ENCODE results near the gene PLXNA4.

DNA sequence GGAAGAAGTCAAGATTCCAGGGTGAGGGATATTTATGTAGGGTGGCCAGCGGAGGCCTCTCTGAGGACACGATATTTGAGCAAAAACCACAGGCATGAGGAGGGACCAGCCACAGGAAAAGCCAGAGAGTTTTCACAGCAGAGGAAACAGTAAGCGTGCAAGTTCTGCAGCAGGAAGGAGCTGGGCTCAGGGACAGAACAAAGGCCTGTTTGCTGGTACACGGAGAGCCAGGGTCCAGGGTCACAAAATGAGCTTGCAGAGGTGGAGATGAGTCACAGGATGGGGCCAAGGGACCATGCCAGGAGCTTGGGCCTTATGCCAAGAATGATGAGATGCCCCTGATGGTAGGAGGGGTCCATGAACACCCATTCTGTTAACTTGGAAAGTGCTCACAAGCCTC is 283.5 kb downstream of the PLXNA4 start:
- TF ChIP-seq, protein P1, sequence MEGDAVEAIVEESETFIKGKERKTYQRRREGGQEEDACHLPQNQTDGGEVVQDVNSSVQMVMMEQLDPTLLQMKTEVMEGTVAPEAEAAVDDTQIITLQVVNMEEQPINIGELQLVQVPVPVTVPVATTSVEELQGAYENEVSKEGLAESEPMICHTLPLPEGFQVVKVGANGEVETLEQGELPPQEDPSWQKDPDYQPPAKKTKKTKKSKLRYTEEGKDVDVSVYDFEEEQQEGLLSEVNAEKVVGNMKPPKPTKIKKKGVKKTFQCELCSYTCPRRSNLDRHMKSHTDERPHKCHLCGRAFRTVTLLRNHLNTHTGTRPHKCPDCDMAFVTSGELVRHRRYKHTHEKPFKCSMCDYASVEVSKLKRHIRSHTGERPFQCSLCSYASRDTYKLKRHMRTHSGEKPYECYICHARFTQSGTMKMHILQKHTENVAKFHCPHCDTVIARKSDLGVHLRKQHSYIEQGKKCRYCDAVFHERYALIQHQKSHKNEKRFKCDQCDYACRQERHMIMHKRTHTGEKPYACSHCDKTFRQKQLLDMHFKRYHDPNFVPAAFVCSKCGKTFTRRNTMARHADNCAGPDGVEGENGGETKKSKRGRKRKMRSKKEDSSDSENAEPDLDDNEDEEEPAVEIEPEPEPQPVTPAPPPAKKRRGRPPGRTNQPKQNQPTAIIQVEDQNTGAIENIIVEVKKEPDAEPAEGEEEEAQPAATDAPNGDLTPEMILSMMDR (IDR thresholded peaks at IDR 0.05; ENCODE audit: insufficient read depth, low read length, poor library complexity, severe bottlenecking), result no peak
- TF ChIP-seq EZH2phosphoT487 (conservative IDR thresholded peaks at IDR 0.05; ENCODE audit: low read length), result no peak
